OCI-LY1 (cell line): ENCODE data around the gene NRIP1.

Experiments used
- H2AFZ ChIP-seq: fragments of 200-600 bp; sonication (generic), shearing (Covaris generic); 2 replicates; pipeline ENCODE4 v1.6.0; 2014; ENCODE audit warnings: antibody characterized with exemption, mild to moderate bottlenecking, low read length
- H3F3A ChIP-seq: fragments of 200-600 bp; sonication (generic), shearing (Covaris generic); 2 replicates; pipeline ENCODE4 v1.6.0; 2014; ENCODE audit warnings: mild to moderate bottlenecking, antibody characterized with exemption, low read length, moderate library complexity; ENCODE audit not compliant: insufficient read depth
- H3K27ac ChIP-seq: fragments of 200-600 bp; sonication (generic); 2 replicates; pipeline ENCODE4 v1.5.1; 2014; ENCODE audit warnings: low read length, mixed run types, mild to moderate bottlenecking, low read depth; ENCODE audit not compliant: poor library complexity, severe bottlenecking
- H3K27me3 ChIP-seq: fragments of 200-600 bp; sonication (generic); 2 replicates; pipeline ENCODE4 v1.6.0; 2014; ENCODE audit warnings: antibody characterized with exemption, mild to moderate bottlenecking, low read length, moderate library complexity; ENCODE audit not compliant: insufficient read depth
- H3K36me3 ChIP-seq: fragments of 200-600 bp; sonication (generic); 2 replicates; pipeline ENCODE4 v1.6.1; 2014; ENCODE audit warnings: mild to moderate bottlenecking, antibody characterized with exemption, low read length, moderate library complexity, mixed read lengths; ENCODE audit not compliant: insufficient read depth
- H3K4me1 ChIP-seq: fragments of 200-600 bp; sonication (generic); 2 replicates; pipeline ENCODE4 v1.5.1; 2014; ENCODE audit warnings: mild to moderate bottlenecking, low read length, moderate library complexity; ENCODE audit not compliant: insufficient read depth, severe bottlenecking
- H3K4me2 ChIP-seq: fragments of 200-600 bp; sonication (generic), shearing (Covaris generic); 2 replicates; pipeline ENCODE4 v1.6.1; 2014; ENCODE audit warnings: low read length
- H3K4me3 ChIP-seq: fragments of 200-600 bp; sonication (generic); 2 replicates; pipeline ENCODE4 v1.5.1; 2014; ENCODE audit warnings: low read length, low read depth, mild to moderate bottlenecking, mixed read lengths; ENCODE audit not compliant: poor library complexity, severe bottlenecking
- H3K79me2 ChIP-seq: fragments of 200-600 bp; shearing (Covaris generic); 2 replicates; pipeline ENCODE4 v1.6.1; 2016; ENCODE audit warnings: mixed run types, low read length, mixed read lengths; ENCODE audit not compliant: insufficient read depth
- H3K9ac ChIP-seq: fragments of 200-600 bp; sonication (generic), shearing (Covaris generic); 2 replicates; pipeline ENCODE4 v1.6.1; 2014; ENCODE audit warnings: mild to moderate bottlenecking, low read length, mixed read lengths
- H3K9me2 ChIP-seq: fragments of 200-600 bp; sonication (generic), shearing (Covaris generic); 2 replicates; pipeline ENCODE4 v1.6.1; 2014; ENCODE audit warnings: low read depth, mild to moderate bottlenecking, low read length, mixed read lengths
- H3K9me3 ChIP-seq: fragments of 200-600 bp; shearing (Covaris generic); 2 replicates; pipeline ENCODE4 v1.6.1; 2014; ENCODE audit warnings: low read length, mixed read lengths
- H4K20me1 ChIP-seq: fragments of 200-600 bp; sonication (generic), shearing (Covaris generic); 2 replicates; pipeline ENCODE4 v1.6.0; 2016; ENCODE audit warnings: mild to moderate bottlenecking, low read length; ENCODE audit not compliant: insufficient read depth
- CTCF ChIP-seq: fragments of 200-600 bp; sonication (generic), shearing (Covaris generic); IDR thresholded peaks from 2 replicates; pipeline ENCODE4 v1.5.1; 2017; ENCODE audit warnings: mild to moderate bottlenecking, antibody characterized with exemption, low read length, moderate library complexity, mixed read lengths
- EZH2 ChIP-seq: fragments of 200-600 bp; sonication (generic), shearing (Covaris generic); IDR thresholded peaks from 2 replicates; pipeline ENCODE4 v1.8.0; 2017; ENCODE audit warnings: borderline replicate concordance, mixed run types, mild to moderate bottlenecking, antibody characterized with exemption, low read length, moderate library complexity, mixed read lengths

Gene NRIP1

GRCh38 chr21:15007716-15008296 is 57.0 kb downstream of the NRIP1 start:
- TF ChIP-seq CTCF (no peak), EZH2 (no peak)
- no peak overlapping the region for H3K27ac ChIP-seq
- H3K4me1 ChIP-seq = no peaks in the 10 kb centered on the region
- no peaks in the 10 kb centered on the region for H4K20me1 ChIP-seq
- no peak overlapping the region for H3K9ac ChIP-seq
- no peaks in the 10 kb centered on the region for H3K9me3 ChIP-seq
- H3K9me2 ChIP-seq = no peaks in the 10 kb centered on the region
- H3K4me3 ChIP-seq = no peak overlapping the region
- no peak overlapping the region for H2AFZ ChIP-seq
- no peaks in the 10 kb centered on the region for H3K36me3 ChIP-seq
- no peaks in the 10 kb centered on the region for H3K79me2 ChIP-seq
- H3F3A ChIP-seq = no peaks in the 10 kb centered on the region
- H3K27me3 ChIP-seq = no peaks in the 10 kb centered on the region
- H3K4me2 ChIP-seq = no peak overlapping the region

DNA sequence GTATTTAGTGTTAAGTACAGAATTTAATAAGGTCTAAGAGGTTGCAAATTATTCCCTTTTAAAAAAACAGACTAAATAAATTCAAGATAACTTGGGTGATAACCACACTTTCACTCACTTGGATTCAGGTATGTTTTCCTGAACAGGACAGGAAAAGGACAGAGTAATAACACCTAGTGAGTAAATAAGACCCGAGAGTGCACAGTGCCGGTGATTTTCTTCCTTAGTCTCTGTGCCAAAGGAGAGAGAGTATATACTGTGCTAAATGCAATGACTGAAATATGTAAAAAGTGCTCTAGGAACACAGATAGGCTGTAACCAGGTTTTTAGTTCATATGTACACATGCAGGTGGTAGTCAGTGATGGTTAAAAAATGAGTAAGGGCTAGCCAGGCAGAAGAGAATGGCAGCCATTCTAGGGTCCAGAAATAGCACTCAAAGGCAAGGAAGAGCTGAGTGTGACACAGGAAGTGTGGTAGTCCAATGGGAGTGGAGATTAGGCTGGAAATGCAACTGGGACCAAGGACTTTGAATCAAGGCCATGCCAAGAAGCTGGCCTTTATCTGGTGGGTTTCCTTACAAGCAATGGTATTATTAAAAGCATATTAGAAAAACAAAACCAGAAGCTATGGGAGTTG is 58.1 kb downstream of the NRIP1 start:
- H3K79me2 ChIP-seq = no peaks in the 10 kb centered on the region
- H3K4me3 ChIP-seq = no peak overlapping the region
- H3K36me3 ChIP-seq = no peaks in the 10 kb centered on the region
- no peak overlapping the region for H2AFZ ChIP-seq
- H3K9me2 ChIP-seq = no peaks in the 10 kb centered on the region
- H3K9ac ChIP-seq = no peak overlapping the region
- H4K20me1 ChIP-seq = no peaks in the 10 kb centered on the region
- H3K4me2 ChIP-seq = no peak overlapping the region
- no peak overlapping the region for H3K27ac ChIP-seq
- no peaks in the 10 kb centered on the region for H3K27me3 ChIP-seq
- H3K4me1 ChIP-seq = no peaks in the 10 kb centered on the region
- no peaks in the 10 kb centered on the region for H3K9me3 ChIP-seq
- H3F3A ChIP-seq = no peaks in the 10 kb centered on the region
- TF ChIP-seq EZH2 (no peak), CTCF (no peak)

DNA sequence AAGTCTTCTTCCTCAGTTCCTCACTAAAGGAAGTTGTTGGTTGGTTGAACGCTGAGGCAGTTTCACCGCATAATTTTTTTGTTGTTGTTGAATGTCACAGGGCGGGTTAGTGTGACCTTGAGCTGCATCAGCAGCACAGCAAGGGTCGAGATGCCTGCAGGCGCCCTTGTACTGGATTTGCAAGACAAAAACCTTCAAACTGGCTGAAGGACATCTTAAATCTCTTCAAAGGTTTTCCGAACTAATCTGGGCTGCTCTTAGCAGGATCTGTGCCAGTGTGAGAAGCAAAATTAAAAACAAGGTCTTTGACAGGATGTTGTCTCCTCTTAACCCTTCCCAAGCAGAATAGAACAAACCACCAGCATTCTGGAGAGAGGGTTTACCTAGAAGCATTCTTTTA is 59.4 kb downstream of the NRIP1 start:
- TF ChIP-seq EZH2 = no peak
- Histone ChIP-seq H2AFZ (no peak overlapping the region), H3K4me3 (no peak overlapping the region), H3K9me2 (no peaks in the 10 kb centered on the region), H3K9me3 (no peaks in the 10 kb centered on the region), H3K9ac (no peak overlapping the region), H3F3A (no peaks in the 10 kb centered on the region), H3K27ac (no peak overlapping the region), H4K20me1 (no peaks in the 10 kb centered on the region), H3K4me2 (no peak overlapping the region), H3K4me1 (no peaks in the 10 kb centered on the region), H3K79me2 (no peaks in the 10 kb centered on the region), H3K27me3 (no peaks in the 10 kb centered on the region), H3K36me3 (no peaks in the 10 kb centered on the region)
